Karpas-422 (cell line): Measurements from ENCODE around the gene SDK1. TPM values are rescaled to one million over a fixed set of nuclear protein-coding genes. Genes with fewer than 3 reads are reported as not detected.

Experiments
- DNase-seq: peaks from one replicate; pipeline ENCODE4 v3.0.0-alpha.2; 2015
- H2AFZ ChIP-seq: fragments of 200-600 bp; sonication (generic); 2 replicates; pipeline ENCODE4 v1.6.1; 2014; ENCODE audit warnings: antibody characterized with exemption, low read length, mixed read lengths
- H3K27ac ChIP-seq: fragments of 200-600 bp; sonication (generic); 2 replicates; pipeline ENCODE4 v1.5.1; 2014; ENCODE audit warnings: mild to moderate bottlenecking, low read length, moderate library complexity
- H3K27me3 ChIP-seq: fragments of 200-600 bp; sonication (generic); 2 replicates; pipeline ENCODE4 v1.6.1; 2014; ENCODE audit warnings: low read length, mixed read lengths
- H3K36me3 ChIP-seq: fragments of 200-600 bp; sonication (generic); 2 replicates; pipeline ENCODE4 v1.6.1; 2014; ENCODE audit warnings: low read length, mixed read lengths; ENCODE audit not compliant: insufficient read depth
- H3K4me1 ChIP-seq: fragments of 200-600 bp; sonication (generic); 2 replicates; pipeline ENCODE4 v1.6.1; 2014; ENCODE audit warnings: mild to moderate bottlenecking, low read length, mixed read lengths
- H3K4me2 ChIP-seq: fragments of 200-600 bp; sonication (generic); 2 replicates; pipeline ENCODE4 v1.6.1; 2014; ENCODE audit warnings: low read length, low read depth, mild to moderate bottlenecking; ENCODE audit not compliant: poor library complexity, severe bottlenecking
- H3K4me3 ChIP-seq: fragments of 200-600 bp; sonication (generic); 2 replicates; pipeline ENCODE4 v1.5.1; 2014; ENCODE audit warnings: mild to moderate bottlenecking, antibody characterized with exemption, low read length, mixed read lengths
- H3K79me2 ChIP-seq: fragments of 200-600 bp; sonication (generic); 2 replicates; pipeline ENCODE4 v1.6.1; 2014; ENCODE audit warnings: mild to moderate bottlenecking, low read length, mixed read lengths
- H3K9ac ChIP-seq: fragments of 200-600 bp; sonication (generic); 2 replicates; pipeline ENCODE4 v1.6.0; 2014; ENCODE audit warnings: low read length
- H3K9me2 ChIP-seq: fragments of 200-600 bp; sonication (generic), shearing (Covaris generic); replicated peaks from 2 replicates; pipeline ENCODE4 v1.6.0; 2014; ENCODE audit warnings: mild to moderate bottlenecking, low read length, moderate library complexity; ENCODE audit not compliant: insufficient read depth
- H3K9me3 ChIP-seq: fragments of 300-700, 200-600 bp; sonication (generic); 2 replicates; pipeline ENCODE4 v1.6.1; 2014; ENCODE audit warnings: low read length, mixed read lengths
- H4K20me1 ChIP-seq: fragments of 200-600 bp; sonication (generic); 2 replicates; pipeline ENCODE4 v1.6.1; 2014; ENCODE audit warnings: mild to moderate bottlenecking, antibody characterized with exemption, low read length, low read depth; ENCODE audit not compliant: insufficient read depth
- total RNA-seq: library from RNA; depleted of rRNA; stranded (reverse); fragments of >200 nt; shearing (Covaris generic); gene quantifications from 2 replicates; pipeline ENCODE4 v1.2.3, GENCODE V29; 2014; ENCODE audit warnings: low replicate concordance

SDK1 gene
- total RNA-seq, 1 experiment from 2014 or later: not detected

DNA sequence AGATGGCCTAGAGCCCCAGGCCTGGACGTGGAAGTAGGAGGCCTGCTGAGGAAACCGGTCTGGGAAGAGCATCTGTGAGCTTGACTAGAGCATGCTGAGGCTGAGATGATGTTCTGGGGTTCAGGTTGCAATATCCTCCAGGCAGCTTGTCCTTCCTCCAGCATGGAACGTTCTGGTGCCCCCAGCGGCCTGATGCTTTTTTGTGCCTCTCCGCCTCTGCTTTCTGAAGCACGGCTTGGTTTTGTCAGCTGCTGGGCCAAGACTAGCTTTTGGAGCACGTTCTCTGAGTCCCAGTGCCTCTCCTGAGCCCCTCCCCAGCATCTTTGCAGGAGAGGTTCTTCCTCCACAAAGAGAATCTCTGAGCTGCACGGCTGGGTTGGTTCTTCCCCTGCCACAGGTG lies 699.1 kb downstream of the SDK1 start:
- no peak overlapping the region for H2AFZ ChIP-seq
- no peak overlapping the region for H3K4me3 ChIP-seq
- H3K4me2 ChIP-seq: no peak overlapping the region
- H3K9me2 ChIP-seq: no peaks in the 10 kb centered on the region
- no peak for DNase-seq
- H3K27ac ChIP-seq: no peak overlapping the region
- H3K9me3 ChIP-seq: no peaks in the 10 kb centered on the region
- H3K36me3 ChIP-seq: no peaks in the 10 kb centered on the region
- H3K27me3 ChIP-seq: no peaks in the 10 kb centered on the region
- no peaks in the 10 kb centered on the region for H3K79me2 ChIP-seq
- no peaks in the 10 kb centered on the region for H4K20me1 ChIP-seq
- no peak overlapping the region for H3K9ac ChIP-seq
- no peaks in the 10 kb centered on the region for H3K4me1 ChIP-seq

DNA sequence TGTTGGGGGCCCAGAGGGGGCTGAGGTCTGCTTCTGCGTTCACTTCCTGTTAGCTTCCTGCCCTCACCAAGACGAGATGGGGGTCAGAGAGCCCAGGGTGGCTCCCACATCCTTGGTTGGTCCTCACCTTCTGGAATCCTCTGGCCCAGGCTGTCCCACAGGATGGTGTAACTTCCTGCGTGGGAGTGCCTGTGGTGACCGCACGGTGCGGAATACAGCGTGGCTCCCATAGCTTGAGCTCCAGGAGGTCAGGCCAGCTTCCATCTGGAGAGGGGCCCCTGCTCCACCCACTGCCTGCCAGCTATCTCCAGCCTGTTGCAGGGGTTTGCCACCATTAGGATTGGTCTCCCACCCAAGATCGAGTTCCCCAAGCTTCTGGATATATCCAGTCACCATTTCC lies 699.9 kb downstream of the SDK1 start:
- no peak for DNase-seq
- Histone ChIP-seq H3K4me3 (no peak overlapping the region), H2AFZ (no peak overlapping the region), H3K9me3 (no peaks in the 10 kb centered on the region), H3K79me2 (no peaks in the 10 kb centered on the region), H4K20me1 (no peaks in the 10 kb centered on the region), H3K27ac (no peak overlapping the region), H3K4me1 (no peaks in the 10 kb centered on the region), H3K4me2 (no peak overlapping the region), H3K36me3 (no peaks in the 10 kb centered on the region), H3K9me2 (no peaks in the 10 kb centered on the region), H3K27me3 (no peaks in the 10 kb centered on the region), H3K9ac (no peak overlapping the region)

DNA sequence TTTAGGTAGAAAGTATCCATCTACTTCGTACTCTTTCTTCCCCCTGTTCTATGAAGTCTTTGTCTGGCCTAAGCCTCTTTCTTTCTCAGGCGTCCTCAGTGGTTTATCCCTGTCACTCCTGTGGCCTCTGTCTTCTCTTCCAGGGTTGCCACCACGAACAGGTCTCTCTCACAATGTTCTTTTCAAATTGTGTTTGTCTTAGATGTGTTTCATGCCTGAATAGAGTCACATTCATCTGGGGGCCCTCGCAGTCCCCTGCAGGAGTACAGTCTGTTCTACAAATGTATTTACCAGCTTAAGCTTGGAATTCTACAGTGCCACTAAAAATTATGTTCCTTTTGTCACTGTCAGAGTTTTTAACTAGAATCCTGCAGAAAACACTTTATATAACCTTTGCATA lies 700.7 kb downstream of the SDK1 start:
- H3K9me3 ChIP-seq: no peaks in the 10 kb centered on the region
- H4K20me1 ChIP-seq: no peaks in the 10 kb centered on the region
- no peaks in the 10 kb centered on the region for H3K4me1 ChIP-seq
- H2AFZ ChIP-seq: no peak overlapping the region
- H3K36me3 ChIP-seq: no peaks in the 10 kb centered on the region
- no peak overlapping the region for H3K4me2 ChIP-seq
- no peaks in the 10 kb centered on the region for H3K27me3 ChIP-seq
- no peak overlapping the region for H3K9ac ChIP-seq
- H3K27ac ChIP-seq: no peak overlapping the region
- no peaks in the 10 kb centered on the region for H3K79me2 ChIP-seq
- H3K9me2 ChIP-seq: no peaks in the 10 kb centered on the region
- H3K4me3 ChIP-seq: no peak overlapping the region
- no peak for DNase-seq

DNA sequence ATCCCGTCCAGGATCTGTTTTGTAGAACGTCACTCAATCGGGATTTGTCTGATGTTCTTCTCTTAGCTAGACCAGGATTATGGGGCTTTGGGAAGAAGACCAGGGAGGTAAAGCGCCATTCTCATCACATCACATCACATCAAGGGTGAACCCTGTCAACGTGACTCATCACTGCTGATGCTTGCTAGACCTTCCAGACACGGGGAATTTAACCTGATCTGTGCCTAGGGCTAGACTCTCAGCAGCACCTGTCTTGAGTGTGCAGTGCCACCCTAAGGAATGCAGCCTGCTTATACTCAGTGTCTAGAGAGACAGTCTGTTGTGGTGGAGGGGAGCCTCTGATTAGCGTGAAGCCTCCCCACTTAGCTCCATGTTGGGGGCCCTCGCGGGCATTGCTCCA lies 702.5 kb downstream of the SDK1 start:
- Histone ChIP-seq H3K79me2 (no peaks in the 10 kb centered on the region), H3K27ac (no peak overlapping the region), H3K9me3 (no peaks in the 10 kb centered on the region), H3K9ac (no peak overlapping the region), H3K36me3 (no peaks in the 10 kb centered on the region), H3K27me3 (no peaks in the 10 kb centered on the region), H4K20me1 (no peaks in the 10 kb centered on the region), H3K4me3 (no peak overlapping the region), H2AFZ (no peak overlapping the region), H3K4me2 (no peak overlapping the region), H3K9me2 (no peaks in the 10 kb centered on the region), H3K4me1 (no peaks in the 10 kb centered on the region)
- no peak for DNase-seq

DNA sequence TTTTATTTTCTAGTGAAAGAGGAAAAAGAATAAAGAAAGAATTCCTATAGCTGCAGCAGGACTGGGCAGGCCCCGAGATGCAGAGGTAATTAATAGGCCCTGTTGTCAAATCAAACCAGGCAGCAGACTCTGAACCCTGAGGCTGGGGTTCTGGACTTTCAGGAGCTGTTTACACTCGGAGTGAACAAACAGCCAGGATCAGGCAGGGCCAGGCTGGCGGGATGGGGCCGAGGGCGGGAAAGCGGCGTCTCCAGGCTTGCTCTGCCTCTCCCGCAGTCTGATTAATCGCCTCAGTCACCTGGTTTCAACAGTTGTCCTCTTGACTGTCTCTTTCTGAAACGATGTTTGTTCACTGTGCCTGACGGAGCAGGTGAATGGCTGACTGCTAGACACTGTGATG lies 705.6 kb downstream of the SDK1 start:
- no peaks in the 10 kb centered on the region for H3K9me2 ChIP-seq
- H3K4me3 ChIP-seq: no peak overlapping the region
- H3K36me3 ChIP-seq: no peaks in the 10 kb centered on the region
- no peaks in the 10 kb centered on the region for H3K9me3 ChIP-seq
- no peak overlapping the region for H3K27ac ChIP-seq
- no peak overlapping the region for H3K4me2 ChIP-seq
- H4K20me1 ChIP-seq: no peaks in the 10 kb centered on the region
- no peaks in the 10 kb centered on the region for H3K4me1 ChIP-seq
- no peak for DNase-seq
- H3K27me3 ChIP-seq: no peaks in the 10 kb centered on the region
- no peaks in the 10 kb centered on the region for H3K79me2 ChIP-seq
- H3K9ac ChIP-seq: no peak overlapping the region
- H2AFZ ChIP-seq: no peak overlapping the region

DNA sequence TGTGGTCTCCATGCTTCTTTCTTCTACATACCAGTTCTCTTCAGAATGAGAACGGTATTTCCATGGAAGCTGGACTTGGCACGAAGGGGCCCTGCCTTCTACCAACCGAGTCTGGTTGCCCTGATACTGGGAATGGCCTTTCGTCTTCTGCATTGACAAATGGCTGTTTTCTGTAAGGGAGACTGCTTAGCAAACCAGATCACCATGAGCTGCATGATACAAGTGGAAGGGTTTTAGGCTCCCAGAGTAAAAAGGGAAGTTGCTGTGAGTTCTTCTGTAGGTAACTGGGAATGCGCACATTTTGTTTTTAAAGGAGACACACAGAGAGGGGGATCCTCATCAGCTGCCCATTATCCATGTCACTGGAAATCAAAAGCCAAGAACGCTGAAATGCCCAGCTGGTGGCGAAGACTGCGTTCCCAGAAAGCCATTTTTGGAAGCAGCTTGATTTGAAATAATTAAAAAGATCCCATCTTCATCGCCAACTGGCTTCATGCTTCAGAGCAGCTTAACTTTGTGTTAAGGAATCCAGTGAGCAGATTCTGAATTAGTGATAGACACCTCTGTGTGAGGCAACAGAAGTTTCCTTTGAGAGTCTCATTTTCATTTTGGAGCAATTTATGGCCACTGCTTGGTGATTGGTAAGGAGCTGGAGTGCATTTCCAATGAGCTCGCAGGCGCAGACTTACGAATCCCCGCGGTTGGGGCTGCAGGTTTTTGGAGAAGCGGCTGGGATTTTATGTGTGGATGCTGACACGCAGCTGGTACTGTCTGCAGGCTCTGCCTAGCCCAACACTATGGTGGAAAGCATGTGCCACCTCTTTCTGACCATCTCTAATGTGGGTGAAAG lies 708.4 kb downstream of the SDK1 start:
- no peaks in the 10 kb centered on the region for H3K4me1 ChIP-seq
- no peaks in the 10 kb centered on the region for H3K79me2 ChIP-seq
- no peaks in the 10 kb centered on the region for H4K20me1 ChIP-seq
- no peak overlapping the region for H3K9ac ChIP-seq
- no peak overlapping the region for H3K4me2 ChIP-seq
- H3K9me2 ChIP-seq: no peaks in the 10 kb centered on the region
- no peak overlapping the region for H3K27ac ChIP-seq
- no peak overlapping the region for H2AFZ ChIP-seq
- no peak for DNase-seq
- H3K27me3 ChIP-seq: no peaks in the 10 kb centered on the region
- no peaks in the 10 kb centered on the region for H3K36me3 ChIP-seq
- no peak overlapping the region for H3K4me3 ChIP-seq
- H3K9me3 ChIP-seq: no peaks in the 10 kb centered on the region

DNA sequence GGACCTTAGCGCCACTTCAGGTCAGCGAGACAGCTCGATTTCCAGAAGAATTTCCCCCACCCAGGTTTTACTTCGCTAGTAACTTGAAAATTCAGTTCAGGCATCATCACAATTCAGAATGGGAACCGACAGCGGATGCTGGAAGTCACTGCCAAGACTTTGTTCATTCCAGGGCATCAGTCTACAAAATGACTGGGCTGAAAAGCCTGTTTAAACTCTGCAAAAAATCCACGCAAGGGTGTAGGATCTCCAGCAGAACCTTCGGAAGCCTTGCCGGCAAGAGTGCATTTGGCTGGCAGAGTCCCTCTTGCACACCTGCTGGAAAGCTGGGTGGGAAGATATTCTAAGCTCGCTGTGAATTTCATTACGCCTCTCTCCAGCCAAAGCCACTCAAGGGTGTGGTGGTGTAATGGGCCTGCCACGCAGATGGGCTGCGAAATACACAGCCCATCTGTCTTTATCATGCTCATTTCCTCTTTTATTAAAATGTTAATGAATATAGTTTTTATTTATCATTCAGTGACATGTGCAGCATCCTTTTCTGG lies 709.1 kb downstream of the SDK1 start:
- H3K9ac ChIP-seq: no peak overlapping the region
- no peaks in the 10 kb centered on the region for H3K4me1 ChIP-seq
- DNase-seq: no peak
- no peaks in the 10 kb centered on the region for H4K20me1 ChIP-seq
- no peaks in the 10 kb centered on the region for H3K9me3 ChIP-seq
- no peak overlapping the region for H2AFZ ChIP-seq
- no peaks in the 10 kb centered on the region for H3K27me3 ChIP-seq
- no peaks in the 10 kb centered on the region for H3K36me3 ChIP-seq
- H3K27ac ChIP-seq: no peak overlapping the region
- no peak overlapping the region for H3K4me2 ChIP-seq
- H3K9me2 ChIP-seq: no peaks in the 10 kb centered on the region
- H3K4me3 ChIP-seq: no peak overlapping the region
- H3K79me2 ChIP-seq: no peaks in the 10 kb centered on the region

DNA sequence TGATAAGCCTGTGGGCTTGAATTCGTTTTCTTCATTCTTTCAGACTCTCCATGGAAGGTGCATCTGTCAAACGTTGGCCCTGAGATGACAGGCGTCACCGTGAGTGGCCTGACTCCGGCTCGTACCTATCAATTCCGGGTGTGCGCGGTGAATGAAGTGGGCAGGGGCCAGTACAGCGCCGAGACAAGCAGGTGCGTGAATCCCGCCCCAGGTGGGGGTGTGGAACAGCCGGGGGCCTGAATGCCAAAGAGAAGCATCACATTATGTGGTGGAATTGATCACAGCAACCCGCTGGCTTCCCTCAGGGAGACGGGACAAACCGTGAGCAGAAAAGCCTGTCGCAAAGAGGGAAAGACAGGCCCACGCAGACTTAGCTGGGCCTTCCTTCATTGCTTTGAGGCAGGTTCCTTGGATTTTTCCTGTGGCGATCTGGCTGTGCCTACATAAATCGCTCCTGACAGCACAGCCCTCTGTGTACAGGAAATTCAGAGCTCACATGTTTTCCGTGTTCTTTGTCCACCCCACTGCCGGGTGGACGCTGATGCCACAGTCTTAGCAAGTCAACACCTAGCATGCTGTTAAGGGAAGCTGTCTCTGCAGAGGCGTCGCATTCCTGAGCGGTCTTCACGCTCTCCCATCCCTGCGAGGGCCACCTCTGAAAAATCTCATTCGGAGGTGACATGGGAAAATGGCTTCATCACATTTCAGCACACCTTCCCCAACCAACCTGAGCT lies 710.0 kb downstream of the SDK1 start:
- H2AFZ ChIP-seq: no peak overlapping the region
- no peaks in the 10 kb centered on the region for H3K9me3 ChIP-seq
- no peak for DNase-seq
- H3K27me3 ChIP-seq: no peaks in the 10 kb centered on the region
- no peaks in the 10 kb centered on the region for H4K20me1 ChIP-seq
- H3K4me1 ChIP-seq: no peaks in the 10 kb centered on the region
- no peaks in the 10 kb centered on the region for H3K9me2 ChIP-seq
- H3K36me3 ChIP-seq: no peaks in the 10 kb centered on the region
- no peak overlapping the region for H3K4me2 ChIP-seq
- no peak overlapping the region for H3K9ac ChIP-seq
- H3K27ac ChIP-seq: no peak overlapping the region
- no peak overlapping the region for H3K4me3 ChIP-seq
- H3K79me2 ChIP-seq: no peaks in the 10 kb centered on the region
